Activated gamma-delta T cell treated with Interleukin-2 at 50 U/mL for 16 hours (primary cell): ENCODE results near the gene CRLF2.
"Not testable (repeated sequence)": the region's sequence is repeated elsewhere in the genome, so short reads cannot be mapped to it uniquely, and the experiment has no call there.

Source experiments
- DNase-seq: peaks from one replicate; pipeline ENCODE4 v3.0.0-alpha.2; 2020

Gene CRLF2

GRCh38 chrX:1213971-1214370 is 1.5 kb upstream of the CRLF2 start:
- no peak for DNase-seq

GRCh38 chrX:1210844-1211243 is 1.6 kb downstream of the CRLF2 start:
- DNase-seq, result no peak

DNA sequence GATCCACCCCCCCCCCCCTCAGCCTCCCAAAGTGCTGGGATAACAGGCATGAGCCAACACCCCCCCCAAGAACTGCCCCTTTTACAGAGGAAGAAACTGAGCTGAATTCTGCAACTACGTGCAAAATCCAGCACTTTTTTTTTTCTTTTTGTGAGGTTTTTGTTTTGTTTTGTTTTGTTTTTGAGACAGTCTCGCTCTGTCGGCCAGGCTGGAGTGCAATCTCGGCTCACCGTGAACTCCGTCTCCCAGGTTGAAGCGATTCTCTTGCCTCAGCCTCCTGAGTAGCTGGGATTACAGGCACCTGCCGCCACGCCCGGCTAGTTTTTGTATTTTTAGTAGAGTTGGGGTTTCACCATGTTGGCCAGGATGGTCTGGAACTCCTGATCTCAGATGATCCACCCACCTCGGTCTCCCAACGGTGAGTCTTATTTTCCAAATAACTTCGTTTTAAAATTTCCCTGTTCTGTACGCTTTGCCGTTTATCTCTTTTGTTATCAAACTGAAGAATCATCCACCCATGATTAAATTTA is 4.9 kb downstream of the CRLF2 start:
- DNase-seq, result no peak

DNA sequence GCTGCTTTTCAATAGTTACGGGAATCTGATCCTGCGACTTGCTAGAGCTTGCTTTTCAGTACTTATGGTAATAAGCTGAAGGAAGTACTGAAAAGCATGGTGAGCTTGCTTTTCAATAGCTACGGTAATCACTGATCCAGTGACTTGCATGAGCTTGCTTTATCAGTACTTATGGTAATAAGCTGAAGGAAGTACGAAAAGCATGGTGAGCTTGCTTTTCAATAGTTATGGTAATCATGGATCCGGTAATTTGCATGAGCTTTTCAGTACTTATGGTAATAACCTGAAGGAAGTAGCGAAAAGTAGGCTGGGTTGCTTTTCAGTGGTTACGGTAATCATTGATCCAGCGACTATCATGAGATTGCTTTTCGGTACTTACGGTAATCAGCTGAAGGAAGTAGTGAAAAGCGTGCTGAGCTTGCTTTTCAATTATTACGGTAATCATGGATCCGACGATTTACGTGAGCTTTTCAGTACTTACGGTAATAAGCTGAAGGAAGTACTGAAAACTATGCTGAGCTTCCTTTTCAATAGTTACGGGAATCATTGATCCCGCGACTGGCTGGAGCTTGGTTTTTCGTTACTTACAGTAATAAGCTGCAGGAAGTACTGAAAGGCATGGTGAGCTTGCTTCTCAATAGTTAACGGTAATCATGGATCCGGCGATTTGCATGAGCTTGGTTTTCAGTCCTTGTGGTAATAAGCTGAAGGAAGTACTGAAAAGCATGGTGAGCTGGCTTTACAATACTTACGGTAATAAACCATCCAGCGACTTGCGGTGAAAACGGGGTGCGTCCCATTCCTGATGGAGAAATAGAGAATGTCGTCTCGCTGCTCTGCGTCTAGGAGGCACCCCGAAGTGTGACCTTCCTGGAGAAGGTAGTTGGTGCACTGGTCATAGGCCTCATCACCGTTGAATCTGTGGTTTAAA is 6.5 kb downstream of the CRLF2 start:
- no peak for DNase-seq

GRCh38 chrX:1202251-1202650 is 10.2 kb downstream of the CRLF2 start:
- no peak for DNase-seq

- no peak for DNase-seq
Measured at GRCh38 chrX:1196436-1196835, 16.0 kb downstream of the CRLF2 start.

GRCh38 chrX:1192196-1192595 is 20.3 kb downstream of the CRLF2 start:
- DNase-seq, result not testable (repeated sequence)

DNA sequence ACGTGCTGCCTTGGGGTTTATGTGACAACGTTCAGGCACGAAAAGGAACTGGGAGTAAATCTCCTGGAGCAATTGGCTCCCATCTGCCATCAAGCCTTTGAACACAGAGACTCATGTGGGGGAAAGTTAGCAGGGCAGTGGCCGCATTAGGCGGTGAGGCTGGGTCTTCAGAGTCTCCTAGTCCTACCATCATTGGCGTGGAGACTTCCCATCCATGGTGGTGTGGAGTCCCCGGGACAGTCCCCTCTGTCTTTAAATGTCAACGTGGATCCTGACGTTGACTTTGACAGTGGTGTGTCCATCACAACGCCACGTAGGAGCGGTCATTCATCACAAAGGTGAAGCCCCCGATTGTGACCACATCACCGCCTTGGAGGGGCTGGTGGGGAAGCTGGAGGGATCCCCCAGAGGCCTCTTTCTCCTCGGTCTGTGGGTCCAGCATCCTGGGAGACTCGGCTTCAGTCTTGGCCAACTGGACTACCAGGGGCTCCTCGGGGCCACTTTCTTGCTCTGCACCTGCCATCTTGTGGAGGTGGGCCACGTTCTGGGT is 21.8 kb downstream of the CRLF2 start:
- no peak for DNase-seq

DNA sequence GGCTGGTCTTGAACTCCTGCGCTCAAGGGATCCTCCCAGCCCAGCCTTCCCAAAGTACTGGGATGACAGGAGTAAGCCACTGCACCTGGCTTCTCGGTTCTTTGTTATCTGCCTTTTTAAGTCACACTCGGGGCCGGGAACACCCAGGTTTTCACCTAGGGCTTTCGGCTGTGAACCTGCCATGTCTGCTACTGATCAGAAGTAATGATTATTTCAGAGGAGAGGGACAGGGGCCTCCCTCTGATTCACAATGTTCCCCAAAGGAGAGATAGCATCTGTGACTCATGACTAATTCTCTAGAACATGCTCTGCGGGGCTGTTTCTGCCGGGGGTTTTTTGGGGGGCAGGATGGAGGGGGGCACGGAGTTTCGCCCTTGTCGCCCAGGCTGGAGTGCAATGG is 26.9 kb downstream of the CRLF2 start:
- no peak for DNase-seq

GRCh38 chrX:1182211-1182610 is 30.2 kb downstream of the CRLF2 start:
- no peak for DNase-seq

GRCh38 chrX:1181661-1182060 is 30.8 kb downstream of the CRLF2 start:
- DNase-seq, result not testable (repeated sequence)

DNA sequence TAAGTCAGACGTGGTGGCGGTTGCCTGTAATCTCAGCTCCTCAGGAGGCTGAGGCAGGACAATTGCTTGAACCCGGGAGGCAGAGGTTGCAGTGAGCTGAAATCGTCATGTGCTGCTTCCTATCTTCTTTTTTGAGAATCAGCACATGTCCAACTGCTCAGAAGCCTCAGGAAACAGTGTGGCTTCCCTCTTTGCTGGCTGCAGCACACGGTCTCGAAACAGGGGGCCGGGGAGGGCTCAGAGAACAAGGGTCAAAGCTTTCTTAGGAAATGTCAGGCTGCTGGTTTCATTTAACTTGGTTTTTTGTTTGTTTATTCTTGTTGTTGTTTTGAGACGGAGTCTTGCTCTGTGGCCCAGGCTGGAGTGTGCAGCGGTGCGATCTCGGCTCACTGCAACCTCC is 31.3 kb downstream of the CRLF2 start:
- no peak for DNase-seq

- DNase-seq, result no peak
Measured at GRCh38 chrX:1178580-1179057, 33.8 kb downstream of the CRLF2 start.

DNA sequence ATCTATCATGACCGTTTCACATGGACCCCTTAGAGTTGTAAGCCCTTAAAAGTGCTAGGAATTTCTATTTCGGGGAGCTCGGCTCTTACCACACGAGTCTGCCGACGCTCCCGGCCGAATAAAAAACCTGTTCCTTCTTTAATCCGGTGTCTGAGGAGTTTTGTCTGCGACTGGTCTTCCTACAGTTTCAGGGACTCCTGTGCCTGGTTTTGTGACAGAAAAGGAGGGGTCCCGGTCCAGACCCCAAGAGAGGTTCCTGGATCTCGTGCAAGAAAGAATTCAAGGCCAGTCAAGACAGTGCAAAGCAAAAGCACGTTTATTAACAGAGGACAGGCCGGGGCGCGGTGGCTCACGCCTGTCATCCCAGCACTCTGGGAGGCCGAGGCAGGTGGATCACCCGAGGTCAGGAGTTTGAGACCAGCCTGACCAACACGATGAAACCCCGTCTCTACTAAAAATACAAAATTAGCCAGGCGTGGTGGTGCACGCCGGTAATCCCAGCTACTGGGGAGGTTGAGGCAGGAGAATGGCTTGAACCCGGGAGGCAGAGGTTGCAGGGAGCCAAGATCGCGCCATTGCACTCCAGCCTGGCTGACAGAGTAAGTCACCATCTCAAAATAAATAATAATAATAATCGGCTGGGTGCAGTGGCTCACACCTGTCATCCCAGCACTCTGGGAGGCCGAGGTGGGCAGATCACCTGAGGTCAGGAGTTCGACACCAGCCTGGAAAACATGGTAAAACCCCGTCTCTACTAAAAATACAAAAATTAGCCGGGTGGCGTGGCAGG is 35.7 kb downstream of the CRLF2 start:
- not testable (repeated sequence) for DNase-seq

DNA sequence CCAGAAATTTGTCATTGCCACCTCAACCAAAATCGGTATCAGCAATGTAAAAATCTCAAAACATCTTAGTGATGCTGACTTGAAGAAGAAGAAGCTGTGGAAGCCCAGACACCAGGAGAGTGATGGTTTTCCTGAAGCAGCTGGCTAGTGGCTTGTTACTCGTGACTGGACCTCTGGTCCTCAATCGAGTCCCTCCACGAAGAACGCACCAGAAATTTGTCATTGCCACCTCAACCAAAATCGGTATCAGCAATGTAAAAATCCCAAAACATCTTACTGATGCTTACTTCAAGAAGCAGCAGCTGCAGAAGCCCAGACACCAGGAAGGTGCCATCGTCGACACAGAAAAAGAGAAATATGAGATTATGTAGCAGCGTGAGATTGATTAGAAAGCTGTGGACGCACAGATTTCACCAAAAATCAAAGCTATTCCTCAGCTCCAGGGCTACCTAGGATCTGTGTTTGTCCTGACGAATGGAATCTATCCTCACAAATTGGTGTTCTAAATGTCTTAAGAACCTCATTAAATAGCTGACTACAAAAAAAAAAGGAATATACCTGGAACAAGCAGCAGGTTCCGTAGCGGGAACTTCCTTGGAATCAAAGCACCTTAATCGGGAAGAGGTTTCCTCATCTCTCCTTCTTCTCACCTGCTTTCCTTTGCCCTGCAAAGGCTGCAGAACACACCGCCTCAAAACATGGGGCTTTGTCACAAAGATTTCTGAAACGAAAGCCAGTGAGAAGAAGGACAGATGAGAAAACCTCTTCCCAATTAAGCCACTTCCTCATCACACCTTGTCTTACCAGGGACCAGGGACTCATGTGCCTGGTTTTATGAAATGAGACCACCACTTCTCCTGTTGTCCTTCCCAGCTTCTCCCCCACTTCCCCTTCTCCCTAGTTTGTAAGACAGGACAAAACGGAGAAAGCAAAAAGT is 37.6 kb downstream of the CRLF2 start:
- DNase-seq, result not testable (repeated sequence)

- DNase-seq, result not testable (repeated sequence)
Measured at GRCh38 chrX:1173435-1173834, 39.0 kb downstream of the CRLF2 start.

DNA sequence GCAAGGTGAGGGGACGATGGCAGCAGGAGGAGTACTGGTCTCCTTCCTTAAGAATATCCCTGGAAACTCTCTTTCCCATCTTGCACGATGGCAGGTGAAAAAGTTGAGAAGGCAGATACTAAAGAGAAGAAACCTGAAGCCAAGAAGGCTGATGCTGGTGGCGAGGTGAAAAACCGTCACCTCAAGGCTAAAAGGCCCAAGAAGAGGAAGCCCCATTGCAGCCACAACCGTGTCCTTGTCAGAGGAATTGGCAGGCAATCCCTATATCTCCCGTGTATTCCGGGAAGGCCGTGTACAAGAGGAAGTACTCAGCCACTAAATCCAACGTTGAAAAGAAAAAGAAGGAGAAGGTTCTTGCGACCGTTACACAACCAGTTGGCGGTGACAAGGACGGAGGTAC is 40.0 kb downstream of the CRLF2 start:
- no peak for DNase-seq

- DNase-seq, result not testable (repeated sequence)
Measured at GRCh38 chrX:1171915-1172314, 40.5 kb downstream of the CRLF2 start.

- no peak for DNase-seq
Measured at GRCh38 chrX:1170243-1170642, 42.2 kb downstream of the CRLF2 start.

DNA sequence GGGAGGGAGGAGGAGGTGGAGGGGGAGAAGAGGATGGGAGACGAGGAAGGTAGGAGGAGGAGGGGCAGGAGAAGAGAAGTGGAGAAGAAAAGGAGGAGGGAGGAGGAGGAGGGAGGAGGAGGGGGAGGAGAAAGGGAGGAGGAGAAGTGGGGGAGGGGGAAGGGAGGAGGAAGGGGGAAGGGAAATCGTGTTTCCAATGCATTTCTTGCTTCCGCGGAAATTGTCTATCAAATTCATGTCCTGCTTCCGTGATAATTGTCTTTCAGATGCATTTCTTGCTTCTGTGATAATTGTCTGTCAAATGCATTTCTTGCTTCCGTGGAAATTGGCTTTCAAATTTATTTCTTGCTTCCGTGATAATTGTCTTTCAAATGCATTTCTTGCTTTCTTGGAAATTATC is 43.3 kb downstream of the CRLF2 start:
- DNase-seq, result no peak

DNA sequence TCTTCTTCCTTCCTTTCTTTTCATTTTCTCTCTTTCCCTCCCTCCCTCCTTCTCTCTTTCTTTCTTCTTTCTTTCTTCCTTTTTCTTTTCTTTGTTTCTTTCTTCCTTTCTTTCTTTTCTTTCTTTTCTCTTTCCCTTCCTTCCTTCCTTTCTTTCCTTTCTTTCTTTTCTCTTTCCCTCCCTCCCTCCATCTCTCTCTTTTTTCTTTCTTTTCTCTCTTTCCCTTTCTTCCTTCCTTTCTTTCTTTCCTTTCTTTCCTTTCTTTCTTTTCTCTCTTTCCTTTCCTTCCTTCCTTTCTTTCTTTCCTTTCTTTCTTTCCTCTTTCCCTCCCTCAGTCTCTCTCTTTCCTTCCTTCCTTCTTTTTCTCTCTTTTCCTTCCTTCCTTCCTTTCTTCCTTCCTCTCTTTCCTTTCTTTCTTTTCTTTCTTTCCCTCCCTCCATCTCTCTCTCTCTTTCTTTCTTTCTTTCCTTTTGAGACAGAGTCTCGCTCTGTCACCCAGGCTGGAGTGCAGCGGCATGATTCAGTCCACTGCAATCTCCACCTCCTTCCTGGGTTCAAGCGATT is 44.4 kb downstream of the CRLF2 start:
- DNase-seq, result no peak

GRCh38 chrX:1167466-1167865 is 45.0 kb downstream of the CRLF2 start:
- DNase-seq, result no peak
